22Rv1 (cell line): ENCODE data around the gene GORASP1.

Experiments
- ZFX ChIP-seq: fragments of 450-650 bp; IDR thresholded peaks from 2 replicates; pipeline ENCODE4 v1.6.1; 2017; ENCODE audit warnings: antibody characterized with exemption, borderline replicate concordance
- TF ChIP-seq, protein P1 (sequence below): fragments of 450-650 bp; IDR thresholded peaks from 2 replicates; pipeline ENCODE4 v1.5.1; 2017; ENCODE audit warnings: mild to moderate bottlenecking

DNA sequence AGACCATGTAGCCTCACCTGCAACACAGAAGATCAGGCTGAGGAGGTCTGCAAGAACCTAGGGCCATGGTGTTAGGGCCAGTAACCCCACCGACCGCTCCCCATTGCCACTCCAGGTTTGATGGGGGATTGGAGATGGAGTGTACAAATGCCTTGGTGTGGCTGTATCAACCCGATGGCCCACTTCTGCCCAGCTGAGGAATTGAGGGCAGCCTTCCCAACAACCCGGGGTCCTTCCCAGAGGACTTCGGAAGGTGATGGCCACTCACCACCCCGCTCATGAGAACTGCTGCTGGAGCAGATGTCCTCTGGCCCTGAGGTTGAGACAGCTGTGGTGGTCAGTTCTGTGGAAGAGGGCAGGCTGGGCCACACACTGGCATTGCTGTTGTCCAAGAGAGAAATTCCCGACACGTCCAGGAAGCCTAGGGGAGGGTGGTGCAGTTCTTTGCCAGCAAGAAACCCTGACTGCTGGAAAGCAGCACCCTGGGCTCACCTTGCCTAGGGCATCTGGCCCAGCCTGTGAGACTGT lies 8.9 kb downstream of the GORASP1 start:
- TF ChIP-seq, protein P1, sequence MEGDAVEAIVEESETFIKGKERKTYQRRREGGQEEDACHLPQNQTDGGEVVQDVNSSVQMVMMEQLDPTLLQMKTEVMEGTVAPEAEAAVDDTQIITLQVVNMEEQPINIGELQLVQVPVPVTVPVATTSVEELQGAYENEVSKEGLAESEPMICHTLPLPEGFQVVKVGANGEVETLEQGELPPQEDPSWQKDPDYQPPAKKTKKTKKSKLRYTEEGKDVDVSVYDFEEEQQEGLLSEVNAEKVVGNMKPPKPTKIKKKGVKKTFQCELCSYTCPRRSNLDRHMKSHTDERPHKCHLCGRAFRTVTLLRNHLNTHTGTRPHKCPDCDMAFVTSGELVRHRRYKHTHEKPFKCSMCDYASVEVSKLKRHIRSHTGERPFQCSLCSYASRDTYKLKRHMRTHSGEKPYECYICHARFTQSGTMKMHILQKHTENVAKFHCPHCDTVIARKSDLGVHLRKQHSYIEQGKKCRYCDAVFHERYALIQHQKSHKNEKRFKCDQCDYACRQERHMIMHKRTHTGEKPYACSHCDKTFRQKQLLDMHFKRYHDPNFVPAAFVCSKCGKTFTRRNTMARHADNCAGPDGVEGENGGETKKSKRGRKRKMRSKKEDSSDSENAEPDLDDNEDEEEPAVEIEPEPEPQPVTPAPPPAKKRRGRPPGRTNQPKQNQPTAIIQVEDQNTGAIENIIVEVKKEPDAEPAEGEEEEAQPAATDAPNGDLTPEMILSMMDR = no peak
- no peak for TF ChIP-seq ZFX
